Fibroblast of lung (primary cell): Measurements from ENCODE around the gene NHERF2.
"Not testable (repeated sequence)": the region's sequence is repeated elsewhere in the genome, so short reads cannot be mapped to it uniquely, and the experiment has no call there.

Experiments used
- EZH2 ChIP-seq: IDR thresholded peaks from 2 replicates; pipeline ENCODE4 v1.5.1; 2012; ENCODE audit warnings: low read length, control low read depth, mild to moderate bottlenecking; ENCODE audit errors: missing control alignments
- TF ChIP-seq, protein P1 (sequence below), 2 donors: IDR thresholded peaks in 1 of 2; conservative IDR thresholded peaks in 1 of 2; 1 replicate in 1 of 2; 2 replicates in 1 of 2; pipeline ENCODE4 v1.5.1; 2011 to 2012; ENCODE audit warnings: low read length in 2 of 2, control low read depth in 1 of 2, inconsistent platforms in 1 of 2, low read depth in 1 of 2, mild to moderate bottlenecking in 1 of 2

DNA sequence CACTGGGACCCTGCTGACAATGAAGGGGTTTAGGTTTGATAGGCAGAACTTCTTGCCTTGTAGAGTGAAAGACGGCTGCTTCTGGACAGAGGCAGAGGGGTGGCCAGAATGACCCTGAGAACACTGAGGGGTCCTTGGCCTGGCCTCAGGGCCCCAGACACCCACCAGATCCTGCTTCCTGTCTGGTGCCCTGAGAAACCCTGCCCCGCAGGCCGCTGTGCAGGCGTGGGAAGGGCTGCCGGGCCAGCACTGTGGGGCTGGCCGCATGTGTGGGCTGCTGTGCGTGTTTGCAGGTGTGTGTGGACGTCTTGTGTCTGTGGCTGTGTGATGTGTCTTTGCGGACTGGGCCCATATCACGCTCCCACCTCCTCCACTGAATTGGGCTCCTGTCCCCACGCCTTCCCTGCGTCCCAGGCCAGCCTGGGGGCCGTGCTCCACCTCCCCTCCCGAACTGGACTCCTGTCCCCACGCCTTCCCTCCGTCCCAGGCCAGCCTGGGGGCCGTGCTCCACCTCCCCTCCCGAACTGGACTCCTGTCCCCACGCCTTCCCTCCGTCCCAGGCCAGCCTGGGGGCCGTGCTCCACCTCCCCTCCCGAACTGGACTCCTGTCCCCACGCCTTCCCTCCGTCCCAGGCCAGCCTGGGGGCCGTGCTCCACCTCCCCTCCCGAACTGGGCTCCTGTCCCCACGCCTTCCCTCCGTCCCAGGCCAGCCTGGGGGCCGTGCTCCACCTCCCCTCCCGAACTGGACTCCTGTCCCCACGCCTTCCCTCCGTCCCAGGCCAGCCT, 7.4 kb downstream of the NHERF2 start:
- TF ChIP-seq, protein P1, sequence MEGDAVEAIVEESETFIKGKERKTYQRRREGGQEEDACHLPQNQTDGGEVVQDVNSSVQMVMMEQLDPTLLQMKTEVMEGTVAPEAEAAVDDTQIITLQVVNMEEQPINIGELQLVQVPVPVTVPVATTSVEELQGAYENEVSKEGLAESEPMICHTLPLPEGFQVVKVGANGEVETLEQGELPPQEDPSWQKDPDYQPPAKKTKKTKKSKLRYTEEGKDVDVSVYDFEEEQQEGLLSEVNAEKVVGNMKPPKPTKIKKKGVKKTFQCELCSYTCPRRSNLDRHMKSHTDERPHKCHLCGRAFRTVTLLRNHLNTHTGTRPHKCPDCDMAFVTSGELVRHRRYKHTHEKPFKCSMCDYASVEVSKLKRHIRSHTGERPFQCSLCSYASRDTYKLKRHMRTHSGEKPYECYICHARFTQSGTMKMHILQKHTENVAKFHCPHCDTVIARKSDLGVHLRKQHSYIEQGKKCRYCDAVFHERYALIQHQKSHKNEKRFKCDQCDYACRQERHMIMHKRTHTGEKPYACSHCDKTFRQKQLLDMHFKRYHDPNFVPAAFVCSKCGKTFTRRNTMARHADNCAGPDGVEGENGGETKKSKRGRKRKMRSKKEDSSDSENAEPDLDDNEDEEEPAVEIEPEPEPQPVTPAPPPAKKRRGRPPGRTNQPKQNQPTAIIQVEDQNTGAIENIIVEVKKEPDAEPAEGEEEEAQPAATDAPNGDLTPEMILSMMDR (conservative IDR thresholded peaks at IDR 0.05 in 1 of 2, IDR thresholded peaks at IDR 0.05 in 1 of 2; ENCODE audit: low read depth in 1 of 2, low read length in 2 of 2) = not testable (repeated sequence)
- not testable (repeated sequence) for TF ChIP-seq EZH2
